ENCODE data around the gene CDC73.
"Not testable (repeated sequence)": the region's sequence is repeated elsewhere in the genome, so short reads cannot be mapped to it uniquely, and the experiment has no call there.

CDC73 gene

DNA sequence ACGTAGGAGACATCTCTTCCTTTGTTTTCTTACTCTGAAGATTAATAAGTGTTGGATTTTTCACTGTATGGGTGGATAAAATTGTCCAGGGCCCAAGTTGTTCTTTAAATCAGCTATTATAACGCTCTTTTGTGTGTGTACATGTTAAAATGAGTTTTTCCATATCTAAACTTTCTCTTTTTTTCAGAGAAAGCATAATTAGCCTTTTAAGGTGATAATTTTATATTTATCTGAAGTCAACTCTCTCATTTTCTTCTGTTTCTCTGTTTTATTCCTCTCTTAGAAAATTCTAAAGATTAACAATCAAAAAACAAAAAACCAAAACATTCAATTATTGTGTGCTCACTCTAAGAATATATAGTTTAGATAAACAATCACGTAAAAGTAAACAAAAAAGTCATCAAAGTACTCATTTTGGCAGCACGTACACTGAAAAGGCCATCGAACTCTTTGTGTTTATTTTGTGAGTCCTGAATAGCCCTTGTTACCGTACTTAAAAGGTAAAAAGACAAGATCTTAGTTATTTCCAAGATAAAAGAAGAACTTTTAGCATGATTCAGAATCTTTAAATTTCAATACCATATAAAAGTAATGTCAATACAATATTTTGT is 7.2 kb upstream of the CDC73 start:
- no peak for DNase-seq (ENCODE audit: low spot score)

DNA sequence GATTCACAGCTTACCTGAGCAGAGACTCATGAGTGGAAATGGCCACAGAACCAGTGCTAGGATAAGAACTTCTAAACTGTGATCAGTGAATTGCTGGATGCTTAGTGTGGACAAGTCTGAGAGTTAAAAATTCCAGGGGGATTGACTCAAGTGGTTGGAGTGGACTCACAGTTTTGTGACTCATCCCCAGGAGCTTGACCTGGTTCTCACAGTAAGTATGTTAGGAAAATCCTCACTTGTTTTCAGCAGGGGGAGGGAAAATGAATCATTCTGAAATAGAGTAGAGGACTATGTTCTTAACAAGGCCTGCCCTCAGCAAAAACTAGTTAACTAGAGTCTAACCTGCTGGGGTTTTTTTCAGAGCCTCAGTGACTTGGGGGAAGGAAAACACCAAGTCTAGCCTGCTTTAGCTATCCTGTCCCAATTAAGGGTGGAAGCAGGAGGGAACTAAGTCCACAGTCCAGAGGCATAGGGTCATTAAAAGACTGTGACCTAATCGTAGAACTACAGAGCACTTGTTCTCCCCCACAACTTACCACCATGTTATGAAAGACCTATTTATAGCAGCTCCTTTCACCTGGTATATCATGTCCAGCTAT is 6.1 kb upstream of the CDC73 start:
- DNase-seq (ENCODE audit: low spot score): no peak

DNA sequence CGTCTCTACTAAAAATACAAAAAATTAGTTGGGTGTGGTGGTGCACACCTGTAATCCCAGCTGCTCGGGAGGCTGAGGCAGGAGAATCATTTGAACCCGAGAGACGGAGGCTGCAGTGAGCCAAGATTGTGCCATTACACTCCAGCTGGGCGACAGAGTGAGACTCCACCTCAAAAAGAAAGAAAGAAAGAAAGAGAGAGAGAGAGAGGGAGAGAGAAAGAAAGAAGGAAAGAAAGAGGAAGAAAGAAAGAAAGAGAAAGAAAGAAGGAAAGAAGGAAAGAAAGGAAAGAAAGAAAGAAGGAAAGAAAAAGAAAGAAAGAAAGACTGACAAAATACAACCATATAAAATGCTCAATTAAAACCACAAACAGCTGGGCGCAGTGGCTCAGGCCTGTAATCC is 4.7 kb upstream of the CDC73 start:
- not testable (repeated sequence) for DNase-seq (ENCODE audit: low spot score)

DNA sequence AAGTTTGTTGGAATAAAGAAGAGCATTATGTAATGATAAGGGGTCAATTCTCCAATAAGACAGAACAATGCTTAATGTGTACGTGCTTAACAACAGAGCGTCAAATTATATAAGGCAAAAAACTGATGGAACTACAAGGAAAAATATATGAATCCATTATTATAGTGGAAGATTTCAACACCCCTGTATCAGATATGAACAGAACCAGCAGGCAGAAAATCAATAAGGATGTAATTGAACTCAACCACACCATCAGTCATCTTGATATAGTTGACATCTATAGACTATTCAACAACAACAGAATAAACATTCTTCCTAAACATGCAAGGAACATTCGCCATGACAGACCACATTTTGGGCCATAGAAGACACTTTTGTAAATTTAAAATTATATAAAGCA is 3.6 kb upstream of the CDC73 start:
- no peak for DNase-seq (ENCODE audit: low spot score)

DNA sequence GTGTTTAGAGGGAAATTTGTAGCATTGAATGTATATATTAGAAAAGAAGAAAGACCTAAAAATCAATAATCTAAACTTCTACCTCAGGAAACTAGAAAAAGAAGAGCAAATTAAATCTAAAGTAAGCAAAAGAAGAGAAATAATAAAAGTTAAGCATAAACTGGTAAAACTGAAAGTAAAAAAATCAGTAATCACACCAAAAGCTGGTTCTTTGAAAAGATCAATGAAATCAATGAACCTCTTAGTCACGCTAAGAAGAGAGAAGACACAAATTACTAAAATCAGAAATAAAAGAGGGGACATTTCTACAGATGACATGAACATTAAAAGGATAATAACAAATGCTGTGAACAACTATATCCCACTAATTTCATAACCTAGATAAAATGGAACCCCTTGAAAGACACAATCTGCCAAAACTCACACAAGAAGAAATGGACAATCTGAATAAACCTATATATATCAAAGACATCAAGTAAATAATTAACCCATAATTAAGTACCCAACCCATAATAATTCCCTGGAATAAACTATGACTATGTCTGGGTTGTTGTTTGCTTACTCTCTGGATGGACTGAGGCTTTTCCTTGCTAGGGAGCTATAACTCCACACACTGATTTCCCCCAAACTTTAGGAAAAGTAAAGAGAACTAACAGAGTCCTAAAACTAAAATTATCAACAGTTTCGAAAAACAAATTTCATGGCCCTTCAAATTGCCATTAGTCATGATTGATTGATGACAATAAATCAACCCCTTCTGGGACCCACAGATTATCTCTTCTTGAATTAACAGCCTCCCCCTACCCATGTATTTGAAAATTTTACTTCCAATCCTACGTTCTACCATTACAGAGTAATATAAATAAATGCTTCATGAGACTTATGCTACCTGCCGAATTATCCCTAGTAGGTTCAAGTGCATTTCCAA is 2.8 kb upstream of the CDC73 start:
- no peak for DNase-seq (ENCODE audit: low spot score)

DNA sequence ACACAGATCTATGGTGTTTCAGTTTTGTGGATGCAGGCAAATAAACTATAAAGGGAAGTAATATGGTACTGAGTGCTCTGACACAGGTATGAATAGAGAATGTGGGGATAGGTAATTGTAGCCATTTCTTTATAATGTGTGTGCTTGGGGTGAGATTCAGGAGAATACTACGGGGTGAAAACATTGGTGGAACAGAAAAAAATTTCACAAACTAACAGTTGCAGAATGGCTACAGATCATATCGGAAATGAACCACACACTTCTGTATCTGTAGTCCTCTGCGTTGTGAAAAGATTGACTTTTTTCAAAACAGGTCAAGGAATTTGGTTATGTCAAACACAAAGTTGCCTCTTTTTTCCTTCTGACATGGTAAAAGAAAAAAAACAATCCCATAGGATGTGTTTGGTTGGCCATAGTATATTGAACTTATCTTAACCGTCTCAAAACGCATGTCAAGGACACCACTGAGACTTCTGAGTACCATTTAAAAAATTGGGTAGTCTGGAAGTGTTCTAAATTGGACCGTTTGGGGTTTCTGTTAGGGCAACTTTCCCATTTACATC is 1.1 kb upstream of the CDC73 start:
- DNase-seq (ENCODE audit: low spot score): no peak

DNA sequence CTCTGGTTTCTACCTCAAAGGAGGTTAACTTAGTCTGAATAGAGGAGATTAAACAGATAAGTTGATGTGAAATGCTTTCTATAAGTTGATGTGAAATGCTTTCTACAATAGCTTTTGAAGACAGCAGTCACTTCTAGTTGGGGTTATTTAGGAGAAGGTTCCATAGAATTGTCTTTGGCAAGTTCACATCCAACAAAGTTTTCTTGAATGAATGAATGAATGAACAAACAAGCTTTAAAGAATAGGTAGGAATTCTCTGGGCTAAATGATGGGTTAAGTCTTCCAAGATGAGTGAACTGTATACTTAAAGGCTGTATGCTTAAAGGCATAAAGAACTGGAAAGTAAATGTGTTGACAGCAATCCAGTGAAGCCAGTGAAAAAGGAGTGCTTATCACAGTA is 1.9 kb downstream of the CDC73 start:
- DNase-seq (ENCODE audit: low spot score): no peak

DNA sequence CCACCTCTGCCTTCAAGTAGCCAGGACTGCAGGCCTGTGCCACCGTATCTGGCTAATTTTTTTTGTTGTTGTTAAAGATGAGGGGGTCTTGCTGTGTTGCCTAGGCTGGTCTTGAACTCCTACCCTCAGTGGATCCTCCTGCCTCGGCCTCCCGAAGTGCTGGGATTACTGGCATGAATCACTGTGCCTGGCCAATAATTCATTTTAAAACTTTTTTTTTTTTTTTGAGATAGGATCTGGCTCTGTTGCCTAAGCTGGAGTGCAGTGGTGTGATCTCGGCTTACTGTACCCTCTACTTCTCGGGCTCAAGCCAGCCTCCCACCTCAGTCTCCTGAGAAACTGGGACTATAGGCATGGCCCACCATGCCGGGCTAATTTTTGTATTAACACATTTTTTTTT is 3.5 kb downstream of the CDC73 start:
- no peak for DNase-seq (ENCODE audit: low spot score)

DNA sequence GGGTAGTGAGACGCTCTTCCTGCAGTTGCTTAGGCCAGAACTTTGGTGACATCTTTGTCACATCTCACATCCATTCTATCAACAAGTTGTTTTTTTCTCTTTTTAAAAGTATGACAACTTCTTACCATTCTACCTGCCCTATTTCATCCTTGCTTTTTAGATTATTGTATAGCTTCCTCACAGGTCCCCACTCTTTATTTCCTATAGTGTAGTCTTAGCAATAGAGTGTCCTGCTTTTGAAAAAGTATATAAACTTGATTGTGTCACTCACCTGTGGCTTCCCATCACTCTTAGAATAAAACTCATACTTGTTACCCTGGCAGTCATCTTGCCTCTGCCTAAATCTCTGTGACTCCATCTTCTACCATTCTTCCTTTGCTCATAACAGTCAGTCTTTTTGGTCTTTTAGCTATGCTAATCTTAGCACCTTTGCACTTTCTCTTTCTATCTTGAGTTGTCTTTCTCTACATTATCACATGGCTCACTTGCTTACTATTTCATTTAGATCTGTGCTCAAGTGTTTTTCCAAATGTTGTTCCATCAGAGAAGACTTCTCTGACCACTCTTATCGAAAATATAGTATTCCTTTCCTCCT is 9.5 kb downstream of the CDC73 start:
- no peak for DNase-seq (ENCODE audit: low spot score)

DNA sequence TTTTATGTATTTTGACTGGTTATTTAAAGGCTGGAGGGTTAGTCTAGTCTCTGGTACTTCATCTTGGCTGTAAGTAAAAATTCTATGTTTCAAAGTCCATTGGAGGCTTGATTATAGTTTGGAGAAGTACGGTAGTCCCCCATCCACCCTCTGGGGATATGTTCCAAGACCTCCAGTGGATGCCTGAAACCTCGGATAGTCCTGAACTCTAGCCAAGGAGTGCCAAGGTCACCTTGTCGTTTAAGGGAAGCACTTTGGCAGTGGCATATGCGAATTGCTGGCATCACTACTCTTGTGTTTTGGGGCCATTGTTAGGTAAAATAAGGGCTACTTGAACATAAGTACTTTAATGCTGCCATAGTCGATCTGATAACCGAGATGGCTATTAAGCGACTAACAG is 18.4 kb downstream of the CDC73 start:
- DNase-seq (ENCODE audit: low spot score): no peak

DNA sequence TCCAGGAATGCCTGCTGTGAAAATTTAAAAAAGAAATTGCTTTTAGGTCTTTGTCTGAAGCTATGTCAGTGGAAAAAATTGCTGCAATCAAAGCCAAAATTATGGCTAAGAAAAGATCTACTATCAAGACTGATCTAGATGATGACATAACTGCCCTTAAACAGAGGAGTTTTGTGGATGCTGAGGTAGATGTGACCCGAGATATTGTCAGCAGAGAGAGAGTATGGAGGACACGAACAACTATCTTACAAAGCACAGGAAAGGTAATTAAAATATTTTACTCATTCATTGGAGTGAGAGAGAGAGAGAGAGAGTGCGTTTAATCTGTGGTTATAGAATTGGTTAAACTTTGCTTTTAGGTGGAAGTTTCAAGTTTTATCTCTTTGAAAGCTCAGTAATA is 20.0 kb downstream of the CDC73 start:
- DNase-seq (ENCODE audit: low spot score): no peak

DNA sequence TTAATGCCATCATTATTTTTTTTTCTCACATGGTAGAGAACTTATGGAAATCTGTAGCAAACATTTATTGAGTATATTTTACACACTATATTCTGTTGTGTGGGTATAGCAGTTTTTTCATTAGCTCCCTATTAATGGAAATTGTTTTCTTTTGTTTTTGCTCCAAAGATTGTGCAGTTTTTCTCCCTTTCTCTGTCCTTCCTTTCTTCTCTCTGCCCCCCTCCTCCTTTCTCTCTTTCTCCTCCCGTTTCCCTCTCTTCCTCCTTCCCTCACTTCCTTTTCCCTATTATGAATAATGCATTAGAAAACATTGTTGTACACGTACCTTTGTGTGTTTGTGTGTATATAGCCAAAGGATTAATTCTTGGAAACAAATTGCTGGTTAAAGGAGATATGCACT is 20.6 kb downstream of the CDC73 start:
- DNase-seq (ENCODE audit: low spot score): no peak

DNA sequence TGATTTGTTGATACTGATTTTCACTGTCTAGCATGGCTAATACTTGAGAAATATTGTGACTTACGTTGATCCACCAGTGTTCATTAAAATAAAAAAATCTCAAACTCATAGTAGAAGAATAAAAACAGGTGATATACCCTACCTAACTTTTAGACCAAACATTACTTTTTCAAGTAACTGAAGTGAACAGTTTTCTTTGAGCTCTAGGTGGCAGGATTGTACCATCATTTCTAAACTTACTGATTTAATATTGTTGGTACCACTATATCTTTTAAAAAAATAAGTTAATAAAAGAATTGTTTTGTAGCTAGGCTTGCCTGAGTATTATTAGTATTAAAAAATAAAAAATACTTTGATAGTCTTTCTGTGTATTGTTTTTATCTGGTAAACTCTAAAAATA is 21.5 kb downstream of the CDC73 start:
- no peak for DNase-seq (ENCODE audit: low spot score)

DNA sequence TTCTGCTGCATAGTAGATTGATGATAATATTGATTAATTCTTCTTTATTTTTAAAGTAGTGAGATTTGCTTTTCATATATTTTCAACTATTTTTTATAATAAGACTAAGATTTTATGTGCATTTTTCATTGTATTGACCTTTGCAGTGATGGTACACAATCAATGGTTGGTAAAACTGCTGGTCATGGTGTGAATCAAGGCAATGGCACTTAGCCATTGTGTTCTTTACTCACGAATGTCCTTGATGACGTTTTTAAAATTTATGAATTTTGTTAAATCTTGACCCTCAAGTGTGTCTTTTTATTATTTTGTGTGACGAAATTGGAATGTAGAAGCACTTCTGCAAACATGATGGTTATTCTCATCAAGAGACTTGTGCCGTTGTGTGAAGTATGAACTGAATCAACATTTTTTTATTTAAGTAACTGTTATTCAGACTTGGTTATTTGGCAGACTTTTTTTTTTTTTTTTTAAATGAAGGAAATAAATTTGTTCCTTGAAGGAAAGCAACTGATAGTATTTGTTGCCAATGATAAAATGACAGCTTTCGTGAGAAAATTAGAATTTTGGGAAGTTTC is 22.6 kb downstream of the CDC73 start:
- DNase-seq (ENCODE audit: low spot score): no peak

DNA sequence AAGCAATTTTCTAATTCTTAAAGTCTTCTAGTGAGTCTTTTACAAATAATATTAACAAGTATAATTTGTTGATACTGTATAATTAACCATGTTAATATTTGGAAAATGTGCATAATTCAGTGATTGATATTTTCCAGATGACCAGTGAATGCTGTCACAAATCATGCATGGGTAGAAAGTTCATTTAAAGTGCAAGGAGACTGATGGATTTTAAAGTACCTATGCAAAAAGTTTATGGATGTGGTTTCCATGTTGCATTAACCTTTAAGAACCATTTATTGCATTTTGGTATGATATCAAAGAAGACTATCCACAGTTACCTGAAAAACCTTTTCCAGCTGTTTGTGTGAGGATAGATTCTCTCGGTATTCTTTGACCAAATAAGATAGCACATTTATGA is 23.2 kb downstream of the CDC73 start:
- no peak for DNase-seq (ENCODE audit: low spot score)

DNA sequence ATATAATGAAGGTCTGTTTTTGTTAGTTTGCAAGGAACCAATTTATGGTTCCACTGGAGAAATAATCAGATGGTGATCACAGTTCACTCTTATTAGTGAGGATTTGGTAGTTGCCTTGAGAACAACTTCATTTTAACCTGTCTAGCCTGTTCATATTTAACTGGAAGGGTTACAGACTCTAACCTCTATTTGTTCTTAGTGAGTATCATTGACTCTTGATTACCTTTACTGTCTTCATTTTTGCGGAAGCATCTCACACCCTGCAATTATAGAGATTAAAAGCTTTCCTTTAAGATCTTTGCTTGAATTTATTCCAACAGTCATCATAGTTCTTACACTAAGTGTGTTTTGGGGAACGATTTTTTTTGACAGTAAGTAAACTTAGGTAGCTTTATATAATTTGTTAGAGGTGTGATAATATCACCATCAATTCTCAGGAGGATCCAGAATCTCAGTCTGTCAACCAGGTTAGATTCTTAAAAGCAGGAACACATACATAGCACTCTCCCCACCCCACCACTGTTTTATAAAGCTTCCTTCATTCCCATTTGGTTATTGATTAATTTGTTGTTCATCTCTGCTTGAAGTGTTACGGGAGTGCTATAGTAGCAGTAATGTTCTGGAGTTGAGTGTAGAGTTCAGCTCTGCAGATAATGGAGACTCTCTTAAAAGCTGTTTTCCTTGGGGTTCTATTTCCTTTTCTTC is 34.4 kb downstream of the CDC73 start:
- DNase-seq (ENCODE audit: low spot score): no peak

DNA sequence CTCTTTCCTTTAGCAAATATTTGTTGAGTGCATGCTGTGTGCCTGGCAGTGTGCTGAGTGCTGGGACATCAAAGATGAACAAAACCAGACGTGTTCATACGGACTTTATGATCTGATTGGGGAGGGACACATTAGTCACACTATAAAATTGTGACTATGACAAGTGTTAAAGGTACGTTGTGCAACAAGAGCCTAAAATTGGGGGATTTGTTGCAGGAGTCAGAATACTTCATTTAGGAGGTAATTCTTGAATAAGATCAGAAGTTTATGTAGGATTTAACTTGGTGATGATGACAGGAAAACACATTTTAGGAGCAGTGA is 35.0 kb downstream of the CDC73 start:
- no peak for DNase-seq (ENCODE audit: low spot score)

DNA sequence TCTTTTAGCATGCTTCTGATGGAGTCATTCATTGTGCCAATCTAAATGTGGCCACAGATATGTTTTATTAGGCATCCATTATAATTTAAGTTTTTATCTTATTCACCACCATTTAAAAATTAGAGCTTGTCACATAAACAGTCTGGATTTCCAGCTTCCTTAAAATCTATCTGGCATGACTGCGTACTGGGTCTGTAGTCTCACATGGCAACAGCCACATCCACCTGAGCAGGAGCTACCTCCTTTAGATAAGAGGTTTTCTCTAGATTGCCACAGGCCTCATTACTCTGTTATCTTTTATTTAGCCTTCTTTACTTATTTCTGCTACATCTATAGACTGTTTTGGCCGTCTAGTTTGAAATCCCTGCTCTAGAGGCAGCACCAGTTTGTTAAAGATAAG is 35.5 kb downstream of the CDC73 start:
- DNase-seq (ENCODE audit: low spot score): no peak

DNA sequence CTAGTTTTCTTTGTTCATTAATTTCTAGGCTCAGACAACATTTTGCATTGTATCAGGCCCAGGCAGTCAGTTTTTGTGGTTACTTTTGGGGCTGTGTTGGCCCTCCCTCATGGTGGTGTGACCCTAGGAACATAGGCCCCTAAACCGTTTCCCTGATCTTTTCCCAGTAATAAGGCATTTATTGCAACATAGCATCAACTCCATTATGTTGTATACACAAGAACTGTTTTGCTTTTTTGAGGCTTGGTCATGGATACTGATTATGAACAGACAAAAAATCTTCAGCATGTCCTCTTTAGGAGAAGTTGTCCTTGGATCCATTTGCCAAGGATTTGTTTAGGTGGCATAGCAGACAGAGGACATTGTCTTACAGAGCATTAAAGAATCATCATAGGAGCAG is 54.3 kb downstream of the CDC73 start:
- DNase-seq (ENCODE audit: low spot score): no peak

DNA sequence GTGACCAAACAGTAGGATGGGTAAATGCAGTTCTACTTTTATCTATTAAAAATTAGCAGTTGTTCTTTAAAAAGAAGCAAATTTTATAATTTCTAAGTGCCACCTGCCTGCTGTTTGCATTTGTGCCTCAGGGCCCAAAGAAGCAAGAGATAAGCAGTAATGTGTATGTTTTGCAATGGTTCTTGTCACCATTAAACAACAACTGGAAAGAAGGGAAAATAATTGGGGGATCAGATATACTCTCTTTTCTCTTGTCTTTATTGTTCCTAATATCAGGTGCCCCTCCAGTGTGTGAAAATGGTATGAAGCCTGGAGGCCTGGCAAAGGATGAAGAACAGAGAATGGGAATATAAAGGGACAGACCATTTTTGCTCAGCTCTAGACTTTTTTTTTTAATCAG is 55.0 kb downstream of the CDC73 start:
- DNase-seq (ENCODE audit: low spot score): no peak

DNA sequence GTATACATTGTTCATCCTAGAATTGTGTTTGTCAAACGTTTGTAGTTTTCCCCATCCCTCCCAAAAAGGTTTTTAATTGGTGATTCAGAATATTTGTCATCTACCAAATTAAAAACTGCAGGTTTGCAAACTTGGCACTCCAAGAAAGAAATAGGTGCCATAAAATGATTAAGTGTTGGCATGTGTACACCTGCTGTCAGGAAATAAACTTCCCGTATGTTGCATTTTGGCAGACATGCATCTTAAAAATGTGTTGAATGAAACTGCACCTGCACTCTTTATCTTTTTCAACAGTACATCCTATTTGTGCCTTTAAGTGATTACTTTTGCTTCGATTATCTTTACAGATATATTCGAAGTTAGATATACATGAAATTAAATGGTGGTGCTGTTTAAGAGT is 57.3 kb downstream of the CDC73 start:
- DNase-seq (ENCODE audit: low spot score): no peak

DNA sequence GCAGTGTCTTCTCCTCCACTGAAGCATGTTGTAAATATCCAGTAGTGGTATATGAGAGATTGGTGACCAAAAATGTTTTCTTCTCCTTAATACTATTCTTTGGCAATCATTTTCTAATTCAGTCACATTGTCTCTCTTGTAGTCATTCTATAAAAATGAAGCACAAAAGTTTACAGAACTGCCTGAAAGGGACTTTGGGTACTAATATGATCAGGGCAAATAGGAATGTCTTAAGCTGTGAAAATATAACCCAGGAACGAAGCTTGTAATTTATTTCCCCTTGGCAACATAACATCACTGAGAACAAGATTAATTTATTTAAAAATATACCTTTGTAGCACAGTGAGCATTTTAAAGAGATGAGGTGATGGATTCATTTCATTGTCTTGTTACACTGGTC is 59.7 kb downstream of the CDC73 start:
- no peak for DNase-seq (ENCODE audit: low spot score)
